ENCODE data around the gene NNT.

DNA sequence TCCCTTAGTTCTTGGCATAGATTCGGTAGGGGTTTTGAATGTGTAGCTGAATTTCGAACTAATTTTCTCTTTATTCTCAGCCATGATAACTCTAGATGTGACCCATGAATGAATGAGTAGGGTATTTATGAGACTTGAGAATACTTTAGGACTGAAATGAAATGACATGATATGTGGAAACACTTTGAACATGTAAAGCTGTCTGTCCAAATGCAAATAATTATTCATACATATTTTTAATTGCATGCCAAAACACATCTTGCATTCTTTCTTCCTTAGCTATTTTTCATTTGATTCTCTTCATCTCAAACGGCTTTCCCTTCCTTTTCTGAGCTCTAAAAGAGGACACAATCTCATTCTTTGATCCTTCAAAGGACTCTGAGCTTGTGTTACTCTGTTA, 3.4 kb downstream of the NNT start:
- TF ChIP-seq TAF1 (IDR thresholded peaks at IDR 0.05; ENCODE audit: borderline replicate concordance, insufficient read depth, low read length) (no peak), POLR2AphosphoS5 (IDR thresholded peaks at IDR 0.05; ENCODE audit: low read depth, low read length) (no peak), SIN3A (IDR thresholded peaks at IDR 0.05; ENCODE audit: borderline replicate concordance, insufficient read depth, low read length) (no peak)

All from PFSK-1 (cell line).